GM12892 (cell line): ENCODE data around the gene MYO18B.

Source experiments
- POLR2A ChIP-seq: IDR thresholded peaks from 2 replicates; pipeline ENCODE4 v1.6.1; 2011; ENCODE audit warnings: low read depth, low read length, control low read depth
- POLR2AphosphoS5 ChIP-seq: IDR thresholded peaks from 2 replicates; pipeline ENCODE4 v1.6.1; 2011; ENCODE audit warnings: low read depth, low read length, control low read depth

- TF ChIP-seq POLR2A (no peak), POLR2AphosphoS5 (no peak)
Observed at GRCh38 chr22:25766418-25766817, 24.4 kb downstream of the MYO18B start.
